ENCODE measurements around the gene MRTFB. TPM values are rescaled to one million over a fixed set of nuclear protein-coding genes. Genes with fewer than 3 reads are reported as not detected.

MRTFB gene
- total RNA-seq, 1 experiment from 2014 or later: 12.7 TPM

GRCh38 chr16:14236401-14236800 lies 165.3 kb downstream of the MRTFB start:
- no peak overlapping the region for H3K9ac ChIP-seq (ENCODE audit: low read length)
- H3K36me3 ChIP-seq (ENCODE audit: low read depth, low read length): no peaks in the 10 kb centered on the region; the same call in 1 of the 2 replicates
- no peaks in the 10 kb centered on the region for H4K20me1 ChIP-seq (ENCODE audit: low read length)
- no peak overlapping the region for H3K27ac ChIP-seq (ENCODE audit: low read length)
- ATAC-seq (no peak), DNase-seq (no peak)
- peaks cover 9% of the 10 kb centered on the region for H3K4me1 ChIP-seq (ENCODE audit: insufficient read depth, low read length)
- ChIA-PET CTCF (no interaction called here), POLR2A (ENCODE audit: unreplicated experiment) (no interaction called here)
- no peaks in the 10 kb centered on the region for H3K9me2 ChIP-seq (replicated peaks; ENCODE audit: low read length)
- no peaks in the 10 kb centered on the region for H3K9me3 ChIP-seq (ENCODE audit: low read length)
- H3K27me3 ChIP-seq (ENCODE audit: low read length): no peaks in the 10 kb centered on the region
- no TSS peak for BruUV-seq (replicated peaks)
- H3K4me2 ChIP-seq (ENCODE audit: low read length): no peak overlapping the region
- no peak overlapping the region for H3K4me3 ChIP-seq (ENCODE audit: low read length)
- TF ChIP-seq EZH2phosphoT487 (IDR thresholded peaks at IDR 0.05; ENCODE audit: borderline replicate concordance, low read length) (no peak), EZH2 (IDR thresholded peaks at IDR 0.05; ENCODE audit: low read length, unreplicated experiment) (no peak)
- intact Hi-C loops (cut with micrococcal nuclease): loop anchor here (10.0 kb wide), 1 partner anchor 102 kb away; no protein-coding TSS in a partner anchor
- H2AFZ ChIP-seq (ENCODE audit: low read length): no peak overlapping the region
- H3K79me2 ChIP-seq (ENCODE audit: low read length): no peaks in the 10 kb centered on the region
- no peaks in the 10 kb centered on the region for H3F3A ChIP-seq (ENCODE audit: low read length, unreplicated experiment)

- H3K9me2 ChIP-seq (replicated peaks; ENCODE audit: low read length): no peaks in the 10 kb centered on the region
- H3K27ac ChIP-seq (ENCODE audit: low read length): no peak overlapping the region
- no peak for DNase-seq
- no peak overlapping the region for H3K4me3 ChIP-seq (ENCODE audit: low read length)
- TF ChIP-seq EZH2 (IDR thresholded peaks at IDR 0.05; ENCODE audit: low read length, unreplicated experiment): no peak
- no peak for TF ChIP-seq CTCF (conservative IDR thresholded peaks at IDR 0.05; ENCODE audit: low read depth, low read length)
- H3K4me2 ChIP-seq (ENCODE audit: low read length): no peak overlapping the region
- no peaks in the 10 kb centered on the region for H3K27me3 ChIP-seq (ENCODE audit: low read length)
- no peaks in the 10 kb centered on the region; the same call in 1 of the 2 replicates for H3K36me3 ChIP-seq (ENCODE audit: low read depth, low read length)
- no peaks in the 10 kb centered on the region for H4K20me1 ChIP-seq (ENCODE audit: low read length)
- no peaks in the 10 kb centered on the region for H3K9me3 ChIP-seq (ENCODE audit: low read length)
- intact Hi-C loops (cut with micrococcal nuclease): loop anchor here (10.0 kb wide), 1 partner anchor 104 kb away; no protein-coding TSS in a partner anchor
- H3K4me1 ChIP-seq (ENCODE audit: insufficient read depth, low read length): no peaks in the 10 kb centered on the region
- ChIA-PET POLR2A (ENCODE audit: unreplicated experiment) (no interaction called here), CTCF (no interaction called here)
- H3K9ac ChIP-seq (ENCODE audit: low read length): no peak overlapping the region
- no peaks in the 10 kb centered on the region for H3F3A ChIP-seq (ENCODE audit: low read length, unreplicated experiment)
- no peak for ATAC-seq
- no peak overlapping the region for H2AFZ ChIP-seq (ENCODE audit: low read length)
- no peaks in the 10 kb centered on the region for H3K79me2 ChIP-seq (ENCODE audit: low read length)
- BruUV-seq (replicated peaks): no TSS peak
Measured at GRCh38 chr16:14238756-14239155, 167.6 kb downstream of the MRTFB start.

- no peaks in the 10 kb centered on the region for H3K27me3 ChIP-seq (ENCODE audit: low read length)
- no peak overlapping the region for H2AFZ ChIP-seq (ENCODE audit: low read length)
- H3K9me2 ChIP-seq (replicated peaks; ENCODE audit: low read length): no peaks in the 10 kb centered on the region
- no peak overlapping the region for H3K9ac ChIP-seq (ENCODE audit: low read length)
- ChIA-PET CTCF (no interaction called here), POLR2A (ENCODE audit: unreplicated experiment) (no interaction called here)
- H3F3A ChIP-seq (ENCODE audit: low read length, unreplicated experiment): no peaks in the 10 kb centered on the region
- H3K79me2 ChIP-seq (ENCODE audit: low read length): no peaks in the 10 kb centered on the region
- ATAC-seq (no peak), DNase-seq (no peak)
- intact Hi-C loops (cut with micrococcal nuclease): loop anchor here (10.0 kb wide), 1 partner anchor 105 kb away; no protein-coding TSS in a partner anchor
- H3K4me2 ChIP-seq (ENCODE audit: low read length): no peak overlapping the region
- no peak overlapping the region for H3K27ac ChIP-seq (ENCODE audit: low read length)
- TF ChIP-seq EZH2phosphoT487 (IDR thresholded peaks at IDR 0.05; ENCODE audit: borderline replicate concordance, low read length): no peak
- no peak for TF ChIP-seq EZH2 (IDR thresholded peaks at IDR 0.05; ENCODE audit: low read length, unreplicated experiment)
- no peak for TF ChIP-seq CTCF (conservative IDR thresholded peaks at IDR 0.05; ENCODE audit: low read depth, low read length)
- no peaks in the 10 kb centered on the region for H4K20me1 ChIP-seq (ENCODE audit: low read length)
- H3K36me3 ChIP-seq (ENCODE audit: low read depth, low read length): no peaks in the 10 kb centered on the region; the same call in 1 of the 2 replicates
- no peaks in the 10 kb centered on the region for H3K4me1 ChIP-seq (ENCODE audit: insufficient read depth, low read length)
- BruUV-seq (replicated peaks): no TSS peak
- no peak overlapping the region for H3K4me3 ChIP-seq (ENCODE audit: low read length)
- H3K9me3 ChIP-seq (ENCODE audit: low read length): no peaks in the 10 kb centered on the region
Measured at GRCh38 chr16:14239791-14240190, 168.7 kb downstream of the MRTFB start.
